Measurements from ENCODE around the gene RNF8.
A peak's percentile ranks its signal among the peaks of the same experiment; 100 is the strongest.

RNF8 gene

DNA sequence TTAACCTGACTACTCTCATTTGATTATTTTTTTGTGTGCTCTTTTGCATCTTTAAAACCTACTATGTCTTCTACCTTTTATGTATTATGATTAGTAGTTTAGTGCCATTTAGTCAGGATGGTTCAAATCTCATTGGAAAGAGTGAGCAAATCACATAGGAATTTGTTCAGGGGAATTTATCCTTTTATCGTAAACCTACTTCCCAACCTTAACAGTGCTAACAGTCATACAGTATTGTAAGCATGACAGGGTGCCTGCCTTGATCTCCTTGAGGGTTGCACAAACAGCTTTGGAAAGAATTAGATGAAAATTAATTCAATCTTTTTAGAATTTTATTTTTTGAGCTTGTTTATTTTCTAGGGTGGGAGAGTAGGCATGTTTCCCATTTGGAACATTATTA is 18.3 kb downstream of the RNF8 start:
- no peak overlapping the region for H3K4me3 ChIP-seq (ENCODE audit: low read depth, low read length)
- TF ChIP-seq, protein P1, sequence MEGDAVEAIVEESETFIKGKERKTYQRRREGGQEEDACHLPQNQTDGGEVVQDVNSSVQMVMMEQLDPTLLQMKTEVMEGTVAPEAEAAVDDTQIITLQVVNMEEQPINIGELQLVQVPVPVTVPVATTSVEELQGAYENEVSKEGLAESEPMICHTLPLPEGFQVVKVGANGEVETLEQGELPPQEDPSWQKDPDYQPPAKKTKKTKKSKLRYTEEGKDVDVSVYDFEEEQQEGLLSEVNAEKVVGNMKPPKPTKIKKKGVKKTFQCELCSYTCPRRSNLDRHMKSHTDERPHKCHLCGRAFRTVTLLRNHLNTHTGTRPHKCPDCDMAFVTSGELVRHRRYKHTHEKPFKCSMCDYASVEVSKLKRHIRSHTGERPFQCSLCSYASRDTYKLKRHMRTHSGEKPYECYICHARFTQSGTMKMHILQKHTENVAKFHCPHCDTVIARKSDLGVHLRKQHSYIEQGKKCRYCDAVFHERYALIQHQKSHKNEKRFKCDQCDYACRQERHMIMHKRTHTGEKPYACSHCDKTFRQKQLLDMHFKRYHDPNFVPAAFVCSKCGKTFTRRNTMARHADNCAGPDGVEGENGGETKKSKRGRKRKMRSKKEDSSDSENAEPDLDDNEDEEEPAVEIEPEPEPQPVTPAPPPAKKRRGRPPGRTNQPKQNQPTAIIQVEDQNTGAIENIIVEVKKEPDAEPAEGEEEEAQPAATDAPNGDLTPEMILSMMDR (IDR thresholded peaks at IDR 0.05; ENCODE audit: borderline replicate concordance, insufficient read depth, low read depth, low read length): no peak

DNA sequence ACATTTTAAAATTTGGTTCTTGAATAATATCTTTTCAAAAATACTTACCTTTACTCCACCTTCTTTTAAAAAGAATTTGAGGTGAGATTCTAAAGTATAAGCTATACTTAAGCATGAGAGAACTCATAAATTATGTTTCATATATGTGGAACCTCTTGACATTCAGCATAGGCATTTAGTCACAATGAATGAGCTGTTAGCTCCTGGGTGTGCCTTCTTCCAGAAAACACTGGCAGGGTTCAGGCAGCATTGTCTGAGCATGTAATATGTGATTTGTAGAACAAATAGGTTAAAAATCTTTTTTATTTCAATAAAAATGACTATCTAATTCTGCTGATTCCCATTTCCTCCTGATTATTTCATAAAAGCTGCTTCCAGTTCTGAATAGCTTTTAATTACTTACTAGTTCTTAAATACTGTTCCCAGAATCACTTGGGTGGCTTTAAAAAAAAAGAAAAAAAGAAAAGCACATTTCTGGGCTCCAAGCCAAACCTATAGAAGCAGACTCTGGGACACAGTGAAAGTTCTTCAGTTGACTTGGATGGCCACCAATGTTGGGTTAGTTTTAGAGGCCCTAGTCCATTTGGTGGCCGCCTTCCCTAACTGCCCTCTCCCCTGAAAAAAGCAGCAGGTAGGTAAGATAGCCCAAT is 20.2 kb downstream of the RNF8 start:
- no peak overlapping the region for H3K4me3 ChIP-seq (ENCODE audit: low read depth, low read length)
- TF ChIP-seq, protein P1 (IDR thresholded peaks at IDR 0.05; ENCODE audit: borderline replicate concordance, insufficient read depth, low read depth, low read length): no peak

DNA sequence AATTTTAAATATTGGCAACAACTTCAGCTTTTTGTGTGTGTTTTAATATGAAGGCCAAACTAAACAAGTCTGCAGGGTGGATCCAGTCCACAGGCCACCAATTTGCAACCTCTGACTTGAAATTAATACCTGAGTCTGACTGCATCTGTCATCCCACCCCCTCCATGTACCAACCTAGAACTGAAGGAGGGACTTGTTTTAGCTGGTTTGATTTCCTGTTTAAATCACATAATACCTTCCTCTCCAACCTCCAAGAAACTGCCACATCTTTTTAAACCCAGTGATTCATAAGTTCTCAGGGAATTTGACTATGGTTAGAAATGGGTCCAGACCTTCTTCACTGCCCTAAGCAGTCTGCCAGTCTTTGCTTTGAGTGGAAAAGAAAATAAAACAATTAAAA is 21.6 kb downstream of the RNF8 start:
- TF ChIP-seq, protein P1 (IDR thresholded peaks at IDR 0.05; ENCODE audit: borderline replicate concordance, insufficient read depth, low read depth, low read length): no peak
- H3K4me3 ChIP-seq (ENCODE audit: low read depth, low read length): no peak overlapping the region

DNA sequence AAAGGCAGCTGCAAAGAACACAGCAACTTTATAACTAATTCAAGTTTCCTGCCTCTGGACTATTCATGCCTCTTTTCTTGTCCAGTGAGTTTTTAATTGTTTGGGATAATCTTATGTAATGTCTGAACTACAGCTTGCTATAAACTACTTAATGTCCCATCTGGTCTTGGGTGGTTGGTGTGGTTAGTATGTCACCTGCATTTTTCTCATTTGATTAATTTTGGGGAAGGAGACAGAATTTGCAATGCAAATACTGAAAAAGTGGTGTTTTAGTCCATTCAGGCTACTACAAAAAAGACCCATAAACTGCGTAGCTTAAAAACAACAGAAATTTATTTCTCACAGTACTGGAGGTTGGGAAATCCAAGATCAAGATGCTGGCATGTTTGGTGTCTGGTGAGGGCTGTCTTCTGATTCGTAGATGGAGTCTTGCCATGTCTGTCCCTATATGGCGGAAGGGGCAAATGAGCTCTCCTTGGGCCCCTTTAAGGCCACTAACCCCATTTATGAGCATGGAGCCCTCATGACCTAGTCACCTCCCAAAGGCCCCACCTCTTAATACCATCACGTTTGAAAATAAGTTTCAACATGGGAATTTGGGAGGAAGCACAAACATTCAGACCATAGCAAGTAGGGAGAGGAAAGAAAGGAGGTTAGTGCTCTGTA is 22.4 kb downstream of the RNF8 start:
- TF ChIP-seq, protein P1 (IDR thresholded peaks at IDR 0.05; ENCODE audit: borderline replicate concordance, insufficient read depth, low read depth, low read length): no peak
- no peak overlapping the region for H3K4me3 ChIP-seq (ENCODE audit: low read depth, low read length)

DNA sequence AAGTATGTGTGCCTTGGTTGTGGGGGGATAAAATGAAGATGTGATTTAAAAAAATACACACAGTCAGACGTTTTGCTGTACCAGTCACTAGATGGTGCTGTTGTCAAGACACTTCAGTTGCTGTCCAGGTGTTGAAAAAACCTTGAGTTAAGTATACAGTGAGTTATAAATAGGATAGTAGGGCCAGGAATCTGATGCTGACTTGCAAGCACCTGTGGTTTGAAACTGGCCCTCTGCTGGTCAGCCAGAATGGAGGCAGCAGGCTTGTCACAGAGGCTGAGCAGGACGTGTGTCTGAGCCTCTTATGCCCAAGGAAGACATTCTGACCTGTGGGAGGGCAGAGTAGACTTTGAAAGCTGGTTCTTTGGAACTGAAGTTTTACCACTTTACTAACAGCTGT is 27.8 kb downstream of the RNF8 start:
- TF ChIP-seq, protein P1 (IDR thresholded peaks at IDR 0.05; ENCODE audit: borderline replicate concordance, insufficient read depth, low read depth, low read length): peak; percentile 57; the same call in 1 of the 2 replicates
- H3K4me3 ChIP-seq (ENCODE audit: low read depth, low read length): no peak overlapping the region

DNA sequence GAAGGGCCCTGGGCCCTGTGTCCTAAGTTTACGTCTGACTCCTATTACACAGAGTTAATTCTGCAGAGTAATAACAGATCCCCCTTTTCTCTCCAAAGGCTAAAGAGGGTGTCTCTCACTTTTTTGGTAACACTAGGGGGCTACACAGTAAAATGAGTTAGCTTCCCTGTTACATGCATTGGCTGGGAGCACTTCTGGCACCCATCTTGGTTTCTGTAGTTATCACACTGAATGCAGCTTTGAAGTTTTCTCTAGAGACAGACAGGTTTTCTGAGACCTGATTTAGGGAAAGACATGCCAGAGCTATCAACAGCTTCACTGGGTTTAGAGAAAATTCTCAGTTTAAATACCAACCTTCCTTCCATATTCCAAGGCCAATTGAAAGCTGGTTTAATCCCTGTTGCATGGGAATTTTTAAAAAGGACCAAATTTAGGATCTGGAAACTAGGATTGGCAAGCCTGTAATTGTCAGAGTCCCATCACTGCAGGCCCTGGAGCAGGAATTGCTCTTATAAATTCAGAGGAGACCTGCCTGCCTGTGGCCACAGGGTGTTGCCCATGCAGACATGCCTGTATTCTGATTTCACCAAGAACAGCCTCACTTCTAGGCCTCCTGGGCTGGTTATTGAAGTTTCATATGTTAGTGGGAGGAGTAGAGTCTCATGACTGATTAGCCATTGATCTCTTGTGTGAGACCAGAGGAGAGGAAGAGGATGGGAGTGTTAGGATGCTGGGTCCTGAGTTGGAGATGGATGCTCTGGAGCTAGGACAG is 29.4 kb downstream of the RNF8 start:
- TF ChIP-seq, protein P1 (IDR thresholded peaks at IDR 0.05; ENCODE audit: borderline replicate concordance, insufficient read depth, low read depth, low read length): no peak
- no peak overlapping the region for H3K4me3 ChIP-seq (ENCODE audit: low read depth, low read length)
